ENCODE data around the gene DIP2C.
"Not testable (repeated sequence)": the region's sequence is repeated elsewhere in the genome, so short reads cannot be mapped to it uniquely, and the experiment has no call there.

Gene DIP2C

GRCh38 chr10:381805-382204 lies 307.7 kb downstream of the DIP2C start:
- no peak for DNase-seq

- no peak for DNase-seq
Measured at GRCh38 chr10:381346-381745, 308.1 kb downstream of the DIP2C start.

- DNase-seq: no peak
Measured at GRCh38 chr10:380313-380940, 309.0 kb downstream of the DIP2C start.

- DNase-seq: no peak
Measured at GRCh38 chr10:378930-379704, 310.4 kb downstream of the DIP2C start.

- no peak for DNase-seq
Measured at GRCh38 chr10:378230-378929, 311.1 kb downstream of the DIP2C start.

GRCh38 chr10:377228-377627 lies 312.2 kb downstream of the DIP2C start:
- no peak for DNase-seq

- no peak for DNase-seq
Measured at GRCh38 chr10:375815-376505, 313.5 kb downstream of the DIP2C start.

GRCh38 chr10:374354-374753 lies 315.1 kb downstream of the DIP2C start:
- no peak for DNase-seq

GRCh38 chr10:373526-374309 lies 315.8 kb downstream of the DIP2C start:
- DNase-seq: no peak

GRCh38 chr10:373015-373414 lies 316.5 kb downstream of the DIP2C start:
- DNase-seq: no peak

- DNase-seq: no peak
Measured at GRCh38 chr10:372566-372965, 316.9 kb downstream of the DIP2C start.

- DNase-seq: no peak
Measured at GRCh38 chr10:371515-371914, 318.0 kb downstream of the DIP2C start.

GRCh38 chr10:370449-370825 lies 319.0 kb downstream of the DIP2C start:
- no peak for DNase-seq

- no peak for DNase-seq
Measured at GRCh38 chr10:369684-370448, 319.6 kb downstream of the DIP2C start.

- DNase-seq: no peak
Measured at GRCh38 chr10:369221-369683, 320.2 kb downstream of the DIP2C start.

GRCh38 chr10:368579-369220 lies 320.8 kb downstream of the DIP2C start:
- DNase-seq: no peak

GRCh38 chr10:368107-368506 lies 321.4 kb downstream of the DIP2C start:
- DNase-seq: not testable (repeated sequence)

- DNase-seq: no peak
Measured at GRCh38 chr10:367636-368035, 321.8 kb downstream of the DIP2C start.

GRCh38 chr10:366186-366585 lies 323.3 kb downstream of the DIP2C start:
- DNase-seq: no peak

- DNase-seq: no peak
Measured at GRCh38 chr10:364267-364775, 325.1 kb downstream of the DIP2C start.

GRCh38 chr10:363152-363551 lies 326.3 kb downstream of the DIP2C start:
- DNase-seq: no peak

Measured in NCI-H2107 (cell line).